Subcutaneous adipose tissue (tissue), 4 donors: ENCODE results near the gene CYS1. TPM values are rescaled to one million over a fixed set of nuclear protein-coding genes. Genes with fewer than 3 reads are reported as not detected.

Experiments
- CTCF ChIP-seq: fragments of 450-650 bp; IDR thresholded peaks from one replicate; pipeline ENCODE4 v1.5.1; 2016; ENCODE audit warnings: low read depth, mild to moderate bottlenecking, control low read depth, antibody characterized with exemption, moderate library complexity
- small RNA-seq: library from RNA; depleted of rRNA; stranded (forward); fragments of <200 nt; gene quantifications from one replicate; pipeline ENCODE3, GENCODE V24; 2016
- total RNA-seq, 4 donors: library from RNA; depleted of rRNA; stranded (reverse); fragments of >200 nt; gene quantifications; one replicate each; pipeline ENCODE4 v1.1.0, GENCODE V29; 2016

CYS1 gene
- total RNA-seq, 4 donors from 2014 or later, result 1.1 to 2.4 (median 1.4) TPM; not detected in 1

GRCh38 chr2:10007435-10007834 is 72.8 kb downstream of the CYS1 start:
- TF ChIP-seq CTCF, result no peak

Small RNAs within 50 kb of the gene (small RNA-seq; reads per million reads assigned to genes)
- not detected for gene RF00568

Other genes with a start within 250 kb of the CYS1 start
- gene TAF1B, start 236.9 kb downstream of the CYS1 start, total RNA-seq, result 10 to 100 TPM; 11.7 to 49.4 (median 18.9) TPM
- 1 to 10 TPM in 3 of 4 donors, under 1 TPM in 1; 0.88 to 7.2 (median 2.8) TPM for gene GRHL1, start 128.7 kb downstream of the CYS1 start, total RNA-seq
- 10 to 100 TPM; 24.2 to 47.9 (median 30.6) TPM for gene KLF11, start 36.9 kb downstream of the CYS1 start, total RNA-seq
- gene RRM2, start 42.3 kb upstream of the CYS1 start, total RNA-seq, result 1 to 10 TPM in 2 of 4 donors, not detected in 2; 1.3 to 5.3 TPM
- 10 to 100 TPM; 18.6 to 59.5 (median 37.1) TPM for gene HPCAL1, start 222.5 kb upstream of the CYS1 start, total RNA-seq